ENCODE measurements around the gene WDR26. TPM values are rescaled to one million over a fixed set of nuclear protein-coding genes. Genes with fewer than 3 reads are reported as not detected.

WDR26 gene
- total RNA-seq, 1 experiment from 2014 or later: 81.4 TPM

DNA sequence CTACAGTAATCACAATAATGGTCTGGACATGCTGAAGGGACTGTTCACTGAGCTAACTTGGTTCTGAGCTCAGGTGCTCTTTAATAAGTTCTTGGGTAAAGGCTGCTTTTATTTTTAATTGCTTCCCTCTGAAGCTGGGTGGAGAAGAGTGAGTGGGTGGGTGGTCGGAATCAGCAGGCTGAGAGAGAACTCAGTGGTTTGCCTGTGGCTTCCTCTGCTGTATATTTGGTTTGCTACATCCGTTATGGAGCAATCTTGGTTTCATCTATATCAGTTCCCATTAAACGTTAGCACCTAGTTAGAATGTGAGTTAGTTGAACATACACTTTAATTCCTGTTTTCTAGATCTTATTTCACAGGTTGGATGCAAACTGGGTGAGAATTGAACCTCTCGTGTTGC, 54.6 kb downstream of the WDR26 start:
- no peak overlapping the region for H2AFZ ChIP-seq (ENCODE audit: low read length)
- peak overlapping the region in 2 of 3 experiments; percentile 21 to 90; a peak in 3 of 7 replicates for H3K27ac Mint-ChIP-seq
- no peak overlapping the region for H3K23ac ChIP-seq (ENCODE audit: insufficient read length, low read depth, low read length)
- H3K27me3 ChIP-seq (ENCODE audit: insufficient read depth, low read length): no peaks in the 10 kb centered on the region
- H2BK15ac ChIP-seq (ENCODE audit: low read depth, low read length): no peak overlapping the region
- no peak overlapping the region for H3K9ac ChIP-seq (ENCODE audit: extremely low read depth, insufficient read length, low read length)
- peaks cover 14 to 35% (median 31%) of the 10 kb centered on the region in 3 experiments; a peak in 6 of 7 replicates for H3K36me3 Mint-ChIP-seq (ENCODE audit: insufficient read depth in 1 of 3, low read depth in 3 of 3)
- H4K91ac ChIP-seq (ENCODE audit: insufficient read length, low read depth, low read length): no peak overlapping the region
- H3K4me3 Mint-ChIP-seq: no peak overlapping the region
- H3K79me1 ChIP-seq (ENCODE audit: insufficient read depth, low read depth, low read length, poor library complexity, severe bottlenecking): no peaks in the 10 kb centered on the region
- H2AK5ac ChIP-seq (ENCODE audit: insufficient read length, low read length): no peak overlapping the region
- H2BK20ac ChIP-seq (ENCODE audit: low read depth, low read length, poor library complexity, severe bottlenecking): no peak overlapping the region
- no peaks in the 10 kb centered on the region for H4K20me1 ChIP-seq (ENCODE audit: control insufficient read depth, insufficient read depth, insufficient read length)
- H3K23me2 ChIP-seq (ENCODE audit: insufficient read length, low read depth, low read length, poor library complexity, severe bottlenecking): no peaks in the 10 kb centered on the region
- no CpG with 5 or more reads among the region's 4 CpGs for WGBS (ENCODE audit: extremely low coverage, insufficient read length, low lambda C conversion rate)
- no peak overlapping the region for H3K56ac ChIP-seq (ENCODE audit: insufficient read length, low read depth, low read length)
- no peak overlapping the region for H3K14ac ChIP-seq (ENCODE audit: insufficient read depth, low read length)
- H3K4me2 ChIP-seq (ENCODE audit: insufficient read depth, insufficient read length, low read length): no peak overlapping the region
- TF ChIP-seq, protein P1, sequence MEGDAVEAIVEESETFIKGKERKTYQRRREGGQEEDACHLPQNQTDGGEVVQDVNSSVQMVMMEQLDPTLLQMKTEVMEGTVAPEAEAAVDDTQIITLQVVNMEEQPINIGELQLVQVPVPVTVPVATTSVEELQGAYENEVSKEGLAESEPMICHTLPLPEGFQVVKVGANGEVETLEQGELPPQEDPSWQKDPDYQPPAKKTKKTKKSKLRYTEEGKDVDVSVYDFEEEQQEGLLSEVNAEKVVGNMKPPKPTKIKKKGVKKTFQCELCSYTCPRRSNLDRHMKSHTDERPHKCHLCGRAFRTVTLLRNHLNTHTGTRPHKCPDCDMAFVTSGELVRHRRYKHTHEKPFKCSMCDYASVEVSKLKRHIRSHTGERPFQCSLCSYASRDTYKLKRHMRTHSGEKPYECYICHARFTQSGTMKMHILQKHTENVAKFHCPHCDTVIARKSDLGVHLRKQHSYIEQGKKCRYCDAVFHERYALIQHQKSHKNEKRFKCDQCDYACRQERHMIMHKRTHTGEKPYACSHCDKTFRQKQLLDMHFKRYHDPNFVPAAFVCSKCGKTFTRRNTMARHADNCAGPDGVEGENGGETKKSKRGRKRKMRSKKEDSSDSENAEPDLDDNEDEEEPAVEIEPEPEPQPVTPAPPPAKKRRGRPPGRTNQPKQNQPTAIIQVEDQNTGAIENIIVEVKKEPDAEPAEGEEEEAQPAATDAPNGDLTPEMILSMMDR (conservative IDR thresholded peaks at IDR 0.05): no peak
- no peak overlapping the region for H3K18ac ChIP-seq (ENCODE audit: insufficient read length, low read depth, low read length)
- no peaks in the 10 kb centered on the region for H3K27me3 Mint-ChIP-seq (ENCODE audit: low read depth)
- H2BK5ac ChIP-seq (ENCODE audit: insufficient read length, low read length): no peak overlapping the region
- H3T11ph ChIP-seq (ENCODE audit: low read length): no peak overlapping the region
- no peaks in the 10 kb centered on the region for H3K4me1 ChIP-seq (ENCODE audit: insufficient read depth, low read length)
- H2BK12ac ChIP-seq (ENCODE audit: insufficient read length, low read depth, low read length): no peak overlapping the region
- DNase-seq: no peak
- H2BK120ac ChIP-seq (ENCODE audit: low read depth, low read length, poor library complexity, severe bottlenecking): no peak overlapping the region
- H4K8ac ChIP-seq (replicated peaks; ENCODE audit: insufficient read length, low read depth, low read length): no peak overlapping the region
- H4K5ac ChIP-seq (ENCODE audit: insufficient read length, low read depth, low read length): no peak overlapping the region
- no peaks in the 10 kb centered on the region for H3K9me3 ChIP-seq (ENCODE audit: control insufficient read depth, low read depth, low read length)
- no peak overlapping the region for H3K27ac ChIP-seq (ENCODE audit: insufficient read length, low read depth, low read length)
- H3K4ac ChIP-seq (ENCODE audit: low read depth, low read length): no peak overlapping the region
- H3K9me3 Mint-ChIP-seq: no peaks in the 10 kb centered on the region
- no peaks in the 10 kb centered on the region for H3K79me2 ChIP-seq (ENCODE audit: insufficient read depth, low read length)
- H3K4me1 Mint-ChIP-seq: no peaks in the 10 kb centered on the region

Data from H9 (cell line).